ENCODE results near the gene ITCH.
"Not testable (repeated sequence)": the region's sequence is repeated elsewhere in the genome, so short reads cannot be mapped to it uniquely, and the experiment has no call there.

The ITCH gene

GRCh38 chr20:34515484-34516246, 152.6 kb downstream of the ITCH start:
- peak overlapping the region; percentile 95 for H3K14ac ChIP-seq (ENCODE audit: low read length)
- H3K79me1 ChIP-seq (ENCODE audit: low read length): peaks cover 12% of the 10 kb centered on the region
- peak overlapping the region; percentile 87 for H2BK5ac ChIP-seq (ENCODE audit: low read depth, low read length, poor library complexity)
- H4K8ac ChIP-seq (ENCODE audit: low read depth, low read length): peak overlapping the region; percentile 96
- H3K4me1 ChIP-seq (ENCODE audit: control insufficient read depth in 1 of 2, insufficient read depth in 2 of 2, low read length in 2 of 2): peaks cover 5 to 6% of the 10 kb centered on the region in 2 experiments
- H2AFZ ChIP-seq (ENCODE audit: insufficient read depth, low read length, poor library complexity): peak overlapping the region; percentile 96
- no CpG with 5 or more reads among the region's 36 CpGs for WGBS (ENCODE audit: extremely low coverage, insufficient coverage, insufficient read length)
- H3K9me3 ChIP-seq (ENCODE audit: insufficient read depth, low read depth, low read length): no peaks in the 10 kb centered on the region
- H2BK12ac ChIP-seq (ENCODE audit: low read length): peak overlapping the region; percentile 43
- H2BK120ac ChIP-seq (ENCODE audit: insufficient read depth, low read length, poor library complexity): peak overlapping the region; percentile 81
- H3K9ac ChIP-seq (ENCODE audit: low read length): peak overlapping the region; percentile 74
- peaks cover 7% of the 10 kb centered on the region for H3K79me2 ChIP-seq (ENCODE audit: control insufficient read depth, insufficient read depth, low read length, poor library complexity)
- H3K18ac ChIP-seq (ENCODE audit: low read length): peak overlapping the region; percentile 95
- peak overlapping the region; percentile 82 for H3K4me2 ChIP-seq (ENCODE audit: low read length)
- H3K27ac ChIP-seq (ENCODE audit: low read depth, low read length): peak overlapping the region; percentile 96
- H2AK5ac ChIP-seq (ENCODE audit: low read length): peak overlapping the region; percentile 95
- H3K36me3 ChIP-seq (ENCODE audit: control insufficient read depth in 1 of 2, insufficient read depth in 2 of 2, low read length in 2 of 2): peaks cover 3 to 16% of the 10 kb centered on the region in 2 experiments
- peak overlapping the region; percentile 89 for H4K91ac ChIP-seq (ENCODE audit: low read depth, low read length)
- H3K27me3 ChIP-seq (ENCODE audit: insufficient read depth, low read length): no peaks in the 10 kb centered on the region
- H4K12ac ChIP-seq (ENCODE audit: low read depth, low read length): peak overlapping the region; percentile 99
- peak; percentile 76 to 78 for DNase-seq
- peak overlapping the region; percentile 80 for H3K4me3 ChIP-seq (ENCODE audit: low read depth, low read length)
- no peak overlapping the region for H3K23ac ChIP-seq (ENCODE audit: low read length)
- peak overlapping the region; percentile 89 for H3K4ac ChIP-seq (ENCODE audit: low read depth, low read length)

GRCh38 chr20:34516247-34517113, 153.4 kb downstream of the ITCH start, which contains the start of gene DYNLRB1:
TSS of gene DYNLRB1 (plus strand) at chr20:34516422. CDS start at chr20:34516459, 37 bp downstream.
- H3K9me3 ChIP-seq (ENCODE audit: insufficient read depth, low read depth, low read length): no peaks in the 10 kb centered on the region
- H3K27me3 ChIP-seq (ENCODE audit: insufficient read depth, low read length): no peaks in the 10 kb centered on the region
- H3K79me2 ChIP-seq (ENCODE audit: control insufficient read depth, insufficient read depth, low read length, poor library complexity): peaks cover 7% of the 10 kb centered on the region
- peaks cover 5 to 6% of the 10 kb centered on the region in 2 experiments for H3K4me1 ChIP-seq (ENCODE audit: control insufficient read depth in 1 of 2, insufficient read depth in 2 of 2, low read length in 2 of 2)
- peak within 1 kb of the TSS; percentile 43 for H2BK12ac ChIP-seq (ENCODE audit: low read length)
- H3K9ac ChIP-seq (ENCODE audit: low read length): peak within 1 kb of the TSS; percentile 92
- no CpG with 5 or more reads among the region's 59 CpGs for WGBS (ENCODE audit: extremely low coverage, insufficient coverage, insufficient read length)
- peak within 1 kb of the TSS; percentile 81 for H2BK120ac ChIP-seq (ENCODE audit: insufficient read depth, low read length, poor library complexity)
- peak within 1 kb of the TSS; percentile 87 for H2BK5ac ChIP-seq (ENCODE audit: low read depth, low read length, poor library complexity)
- peak within 1 kb of the TSS; percentile 99 for H4K12ac ChIP-seq (ENCODE audit: low read depth, low read length)
- H3K14ac ChIP-seq (ENCODE audit: low read length): peak within 1 kb of the TSS; percentile 95
- peak within 1 kb of the TSS; percentile 82 for H3K4me2 ChIP-seq (ENCODE audit: low read length)
- H3K23ac ChIP-seq (ENCODE audit: low read length): no peak within 1 kb of the TSS
- H4K8ac ChIP-seq (ENCODE audit: low read depth, low read length): peak within 1 kb of the TSS; percentile 96
- peak within 1 kb of the TSS; percentile 96 for H3K27ac ChIP-seq (ENCODE audit: low read depth, low read length)
- H2AK5ac ChIP-seq (ENCODE audit: low read length): peak within 1 kb of the TSS; percentile 95
- H3K36me3 ChIP-seq (ENCODE audit: control insufficient read depth in 1 of 2, insufficient read depth in 2 of 2, low read length in 2 of 2): peaks cover 3 to 14% of the 10 kb centered on the region in 2 experiments
- H2AFZ ChIP-seq (ENCODE audit: insufficient read depth, low read length, poor library complexity): peak within 1 kb of the TSS; percentile 96
- H3K79me1 ChIP-seq (ENCODE audit: low read length): peaks cover 12% of the 10 kb centered on the region
- H3K18ac ChIP-seq (ENCODE audit: low read length): peak within 1 kb of the TSS; percentile 95
- H4K91ac ChIP-seq (ENCODE audit: low read depth, low read length): peak within 1 kb of the TSS; percentile 89
- DNase-seq: peak; percentile 99 to 100
- peak within 1 kb of the TSS; percentile 80 for H3K4me3 ChIP-seq (ENCODE audit: low read depth, low read length)
- H3K4ac ChIP-seq (ENCODE audit: low read depth, low read length): peak within 1 kb of the TSS; percentile 89

- H4K91ac ChIP-seq (ENCODE audit: low read depth, low read length): peak overlapping the region; percentile 69
- peak overlapping the region; percentile 21 for H3K4ac ChIP-seq (ENCODE audit: low read depth, low read length)
- H2BK120ac ChIP-seq (ENCODE audit: insufficient read depth, low read length, poor library complexity): peak overlapping the region; percentile 14
- H2AFZ ChIP-seq (ENCODE audit: insufficient read depth, low read length, poor library complexity): peak overlapping the region; percentile 74
- H3K9ac ChIP-seq (ENCODE audit: low read length): peak overlapping the region; percentile 92
- peak overlapping the region; percentile 87 for H3K18ac ChIP-seq (ENCODE audit: low read length)
- peak overlapping the region; percentile 96 for H3K27ac ChIP-seq (ENCODE audit: low read depth, low read length)
- no peaks in the 10 kb centered on the region for H3K9me3 ChIP-seq (ENCODE audit: insufficient read depth, low read depth, low read length)
- peak overlapping the region; percentile 93 for H4K8ac ChIP-seq (ENCODE audit: low read depth, low read length)
- no peak overlapping the region for H3K23ac ChIP-seq (ENCODE audit: low read length)
- peak overlapping the region; percentile 76 for H3K14ac ChIP-seq (ENCODE audit: low read length)
- peak overlapping the region; percentile 82 for H3K4me2 ChIP-seq (ENCODE audit: low read length)
- H3K27me3 ChIP-seq (ENCODE audit: insufficient read depth, low read length): no peaks in the 10 kb centered on the region
- H3K4me1 ChIP-seq (ENCODE audit: control insufficient read depth in 1 of 2, insufficient read depth in 2 of 2, low read length in 2 of 2): peaks cover 5 to 6% of the 10 kb centered on the region in 2 experiments
- no CpG with 5 or more reads among the region's 3 CpGs for WGBS (ENCODE audit: extremely low coverage, insufficient coverage, insufficient read length)
- no peak overlapping the region for H4K12ac ChIP-seq (ENCODE audit: low read depth, low read length)
- H2BK12ac ChIP-seq (ENCODE audit: low read length): no peak overlapping the region
- peak in 1 of 2 donors; percentile 9 for DNase-seq
- H2BK5ac ChIP-seq (ENCODE audit: low read depth, low read length, poor library complexity): peak overlapping the region; percentile 68
- peak overlapping the region; percentile 85 for H2AK5ac ChIP-seq (ENCODE audit: low read length)
- H3K79me1 ChIP-seq (ENCODE audit: low read length): peaks cover 12% of the 10 kb centered on the region
- H3K79me2 ChIP-seq (ENCODE audit: control insufficient read depth, insufficient read depth, low read length, poor library complexity): peaks cover 7% of the 10 kb centered on the region
- peaks cover 3 to 10% of the 10 kb centered on the region in 2 experiments for H3K36me3 ChIP-seq (ENCODE audit: control insufficient read depth in 1 of 2, insufficient read depth in 2 of 2, low read length in 2 of 2)
- peak overlapping the region; percentile 80 for H3K4me3 ChIP-seq (ENCODE audit: low read depth, low read length)
Observed at GRCh38 chr20:34517114-34517505, 154.0 kb downstream of the ITCH start.

- not testable (repeated sequence) for H4K91ac ChIP-seq (ENCODE audit: low read depth, low read length); H3K9me3 ChIP-seq (ENCODE audit: insufficient read depth, low read depth, low read length); H3K4me1 ChIP-seq (ENCODE audit: control insufficient read depth in 1 of 2, insufficient read depth in 2 of 2, low read length in 2 of 2); H3K36me3 ChIP-seq (ENCODE audit: control insufficient read depth in 1 of 2, insufficient read depth in 2 of 2, low read length in 2 of 2); H2BK120ac ChIP-seq (ENCODE audit: insufficient read depth, low read length, poor library complexity); H3K23ac ChIP-seq (ENCODE audit: low read length); H3K4me3 ChIP-seq (ENCODE audit: low read depth, low read length); H2AFZ ChIP-seq (ENCODE audit: insufficient read depth, low read length, poor library complexity); H3K14ac ChIP-seq (ENCODE audit: low read length); H3K18ac ChIP-seq (ENCODE audit: low read length); DNase-seq; H3K9ac ChIP-seq (ENCODE audit: low read length); H3K27me3 ChIP-seq (ENCODE audit: insufficient read depth, low read length); H3K79me2 ChIP-seq (ENCODE audit: control insufficient read depth, insufficient read depth, low read length, poor library complexity); H4K8ac ChIP-seq (ENCODE audit: low read depth, low read length); H4K12ac ChIP-seq (ENCODE audit: low read depth, low read length); H2BK5ac ChIP-seq (ENCODE audit: low read depth, low read length, poor library complexity); H3K4me2 ChIP-seq (ENCODE audit: low read length); H2BK12ac ChIP-seq (ENCODE audit: low read length); H3K27ac ChIP-seq (ENCODE audit: low read depth, low read length); H2AK5ac ChIP-seq (ENCODE audit: low read length)
- WGBS (ENCODE audit: extremely low coverage, insufficient coverage, insufficient read length): no CpG with 5 or more reads among the region's 7 CpGs
- H3K79me1 ChIP-seq (ENCODE audit: low read length): peaks cover 12% of the 10 kb centered on the region
- peak overlapping the region; percentile 28 for H3K4ac ChIP-seq (ENCODE audit: low read depth, low read length)
Observed at GRCh38 chr20:34518863-34519262, 155.8 kb downstream of the ITCH start.
